Bronchial epithelial cell (primary cell): ENCODE measurements around the gene LRRC8D. TPM values are rescaled to one million over a fixed set of nuclear protein-coding genes. Genes with fewer than 3 reads are reported as not detected.
A peak's percentile ranks its signal among the peaks of the same experiment; 100 is the strongest.

ENCODE experiments used
- DNase-seq: peaks from one replicate; pipeline ENCODE4 v3.0.0-alpha.2; 2010; ENCODE audit warnings: low read depth
- FAIRE-seq: peaks from 2 replicates; lab custom pipeline; 2011; peaks lifted over from hg19 to GRCh38; lab: Jason Lieb, UNC
- H3K27me3 ChIP-seq: 2 replicates; pipeline ENCODE4 v1.5.1; 2011; ENCODE audit warnings: low read length; ENCODE audit not compliant: control insufficient read depth, insufficient read depth
- H3K36me3 ChIP-seq: 2 replicates; pipeline ENCODE4 v1.5.1; 2011; ENCODE audit warnings: low read length; ENCODE audit not compliant: control insufficient read depth, insufficient read depth
- H3K4me3 ChIP-seq: 2 replicates; pipeline ENCODE4 v1.5.1; 2011; ENCODE audit warnings: mild to moderate bottlenecking, low read depth, low read length, control low read depth
- CTCF ChIP-seq: IDR thresholded peaks from 2 replicates; pipeline ENCODE4 v1.5.1; 2011; ENCODE audit warnings: mild to moderate bottlenecking, moderate library complexity, low read length, control low read depth, inconsistent platforms; ENCODE audit not compliant: insufficient read depth, severe bottlenecking
- total RNA-seq: library from RNA; depleted of rRNA; stranded (reverse); fragments of >200 nt; gene quantifications from 2 replicates; pipeline ENCODE4 v1.2.1, GENCODE V29; 2014

LRRC8D gene
- total RNA-seq, 1 donor from 2014 or later, result 35.8 TPM

- H3K36me3 ChIP-seq, result peaks cover 1% of the 10 kb centered on the region
- DNase-seq, result peak; percentile 87
- no peak for FAIRE-seq
- H3K4me3 ChIP-seq, result no peak overlapping the region
- no peaks in the 10 kb centered on the region for H3K27me3 ChIP-seq
- no peak for TF ChIP-seq CTCF
These were observed 5.8 kb downstream of the LRRC8D start for GRCh38 chr1:89826594-89826993.

- FAIRE-seq, result no peak
- Histone ChIP-seq H3K36me3 (peaks cover 1% of the 10 kb centered on the region), H3K27me3 (no peaks in the 10 kb centered on the region), H3K4me3 (no peak overlapping the region)
- TF ChIP-seq CTCF, result no peak
- DNase-seq, result no peak
These were observed 6.5 kb downstream of the LRRC8D start for GRCh38 chr1:89827330-89827729.

- DNase-seq (no peak), FAIRE-seq (no peak)
- H3K4me3 ChIP-seq, result no peak overlapping the region
- H3K36me3 ChIP-seq, result peaks cover 1% of the 10 kb centered on the region
- no peaks in the 10 kb centered on the region for H3K27me3 ChIP-seq
- no peak for TF ChIP-seq CTCF
These were observed 7.1 kb downstream of the LRRC8D start for GRCh38 chr1:89827902-89828301.

- Histone ChIP-seq H3K36me3 (peaks cover 1% of the 10 kb centered on the region), H3K27me3 (no peaks in the 10 kb centered on the region), H3K4me3 (no peak overlapping the region)
- TF ChIP-seq CTCF, result no peak
- DNase-seq, result no peak
- no peak for FAIRE-seq
These were observed 8.4 kb downstream of the LRRC8D start for GRCh38 chr1:89829186-89829585.

- no peak for TF ChIP-seq CTCF
These were observed 10.8 kb downstream of the LRRC8D start for GRCh38 chr1:89831462-89832120.

More at GRCh38 chr1:89831462-89832120, 10.8 kb downstream of the LRRC8D start:
- H3K27me3 ChIP-seq, result no peaks in the 10 kb centered on the region
- H3K36me3 ChIP-seq, result peaks cover 1% of the 10 kb centered on the region
- no peak overlapping the region for H3K4me3 ChIP-seq
- FAIRE-seq (no peak), DNase-seq (no peak)
